Measurements from ENCODE around the gene GPATCH2L.

Gene GPATCH2L

DNA sequence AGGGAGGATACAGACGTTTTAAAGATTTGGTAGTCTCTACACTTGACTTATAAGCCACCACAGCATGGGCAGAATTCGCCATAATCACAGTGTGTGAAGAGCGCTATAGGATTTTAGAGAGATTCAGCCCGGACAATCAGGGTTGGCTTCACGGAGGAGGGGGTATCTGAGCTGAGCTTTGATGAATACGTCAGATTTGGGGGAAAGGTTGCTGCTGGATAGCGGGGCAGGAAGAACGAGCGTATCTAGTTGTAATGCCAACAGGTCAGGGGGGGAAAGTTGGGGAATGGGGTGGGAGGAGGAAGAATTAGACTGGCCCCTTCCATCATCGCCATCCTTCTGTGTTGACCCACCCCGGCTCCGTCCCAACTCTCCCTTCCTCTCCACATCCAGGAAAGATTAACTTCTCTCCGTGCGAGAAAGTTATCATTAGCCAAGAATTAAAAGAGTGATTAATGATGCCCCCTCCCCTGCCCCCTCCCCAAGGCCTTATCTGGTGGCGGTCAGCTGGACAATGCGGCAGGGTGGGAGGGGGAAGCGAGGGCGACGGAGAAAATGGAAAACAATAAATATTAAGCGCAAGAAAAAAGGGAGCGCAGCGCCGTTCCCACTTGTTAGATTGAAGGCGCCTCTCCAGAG is 13.5 kb upstream of the GPATCH2L start:
- H3K27ac ChIP-seq, result no peak overlapping the region
- TF ChIP-seq ZFX (IDR thresholded peaks at IDR 0.05), result no peak
- TF ChIP-seq CTCF (conservative IDR thresholded peaks at IDR 0.05), result no peak

GRCh38 chr14:76138758-76139723 is 12.7 kb upstream of the GPATCH2L start:
- no peak for TF ChIP-seq CTCF (conservative IDR thresholded peaks at IDR 0.05)
- no peak for TF ChIP-seq ZFX (IDR thresholded peaks at IDR 0.05)
- no peak overlapping the region for H3K27ac ChIP-seq

DNA sequence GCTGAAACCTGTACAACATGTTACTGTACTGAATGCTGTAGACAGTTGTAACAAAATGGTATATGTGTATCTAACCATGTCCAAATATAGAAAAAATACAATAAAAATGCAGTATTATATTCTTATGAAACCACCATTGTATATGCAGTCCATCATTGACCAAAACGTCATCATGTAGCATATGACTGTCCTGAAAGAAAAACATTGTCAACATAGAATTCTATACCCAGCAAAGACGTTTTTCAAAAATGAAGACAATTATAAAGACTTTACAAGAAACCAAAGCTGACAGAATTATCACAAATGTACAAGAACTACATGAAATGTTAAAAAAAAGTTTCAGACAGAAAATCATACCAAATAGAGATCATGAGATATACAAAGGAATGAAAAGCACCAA is 8.1 kb upstream of the GPATCH2L start:
- TF ChIP-seq CTCF (conservative IDR thresholded peaks at IDR 0.05) (no peak), ZFX (IDR thresholded peaks at IDR 0.05) (no peak)
- H3K27ac ChIP-seq, result no peak overlapping the region

GRCh38 chr14:76146976-76147375 is 4.7 kb upstream of the GPATCH2L start:
- no peak overlapping the region for H3K27ac ChIP-seq
- TF ChIP-seq CTCF (conservative IDR thresholded peaks at IDR 0.05) (no peak), ZFX (IDR thresholded peaks at IDR 0.05) (no peak)

GRCh38 chr14:76149196-76149595 is 2.5 kb upstream of the GPATCH2L start:
- no peak for TF ChIP-seq ZFX (IDR thresholded peaks at IDR 0.05)
- no peak for TF ChIP-seq CTCF (conservative IDR thresholded peaks at IDR 0.05)
- H3K27ac ChIP-seq, result no peak overlapping the region

DNA sequence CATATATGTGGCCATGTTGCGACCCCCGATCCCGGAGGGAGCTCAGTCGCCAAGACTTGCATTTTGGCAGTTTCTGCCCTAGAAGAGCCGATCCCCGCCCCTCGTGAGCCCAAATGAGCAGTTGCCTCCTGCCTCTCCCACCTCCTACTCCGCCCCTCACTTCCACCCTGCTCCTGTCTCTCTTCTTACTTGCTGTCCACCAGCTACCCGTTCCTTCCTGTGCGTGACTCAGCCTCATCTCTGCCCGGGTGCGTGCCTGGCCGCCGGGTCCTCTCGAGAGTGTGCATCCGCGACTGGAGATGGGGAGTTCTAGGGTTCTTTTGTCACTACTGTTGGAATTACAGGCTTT is 585 bp downstream of the GPATCH2L start:
- no peak for TF ChIP-seq ZFX (IDR thresholded peaks at IDR 0.05)
- TF ChIP-seq CTCF (conservative IDR thresholded peaks at IDR 0.05), result no peak
- peak overlapping the region; percentile 79 for H3K27ac ChIP-seq

DNA sequence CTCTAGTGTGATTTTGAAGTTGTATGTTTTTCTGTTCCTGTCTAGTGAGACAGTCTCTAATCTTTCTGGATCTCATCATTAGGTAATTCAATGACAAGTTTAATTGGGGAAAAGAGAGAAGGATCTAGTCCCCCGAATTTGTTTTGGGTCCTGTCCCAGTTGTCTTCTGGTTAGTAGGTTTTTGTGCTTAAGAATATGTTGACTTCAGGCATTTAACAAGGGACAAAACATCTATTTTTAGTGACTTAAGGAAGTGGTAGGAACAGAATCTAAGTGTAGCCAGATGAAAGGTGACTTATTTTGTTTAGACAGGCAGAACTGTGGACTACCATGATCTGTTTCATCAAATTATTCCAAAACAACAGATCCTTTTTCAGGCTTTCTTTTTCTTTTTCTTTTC is 2.2 kb downstream of the GPATCH2L start:
- no peak for TF ChIP-seq CTCF (conservative IDR thresholded peaks at IDR 0.05)
- no peak for TF ChIP-seq ZFX (IDR thresholded peaks at IDR 0.05)
- no peak overlapping the region for H3K27ac ChIP-seq
